Kidney (tissue), 14 donors: Measurements from ENCODE around the gene CNOT11. TPM values are rescaled to one million over a fixed set of nuclear protein-coding genes. Genes with fewer than 3 reads are reported as not detected.

ENCODE experiments used
- DNase-seq, 5 donors: peaks; one replicate each; pipeline ENCODE4 v3.0.0-alpha.2; 2013 to 2020
- FAIRE-seq: peaks from 2 replicates; lab custom pipeline; 2012; peaks lifted over from hg19 to GRCh38; lab: Jason Lieb, UNC
- H3K27ac ChIP-seq, 2 donors: one replicate each; pipeline ENCODE4 v1.7.0; 2013; ENCODE audit warnings: low read depth in 2 of 2, low read length in 2 of 2, inconsistent platforms in 1 of 2
- H3K27me3 ChIP-seq: one replicate; pipeline ENCODE4 v1.7.1; 2013; ENCODE audit warnings: low read length, inconsistent platforms; ENCODE audit not compliant: control insufficient read depth, insufficient read depth
- H3K36me3 ChIP-seq, 3 donors: one replicate each; pipeline versions ENCODE4 v1.7.0 to v1.7.1; 2013; ENCODE audit warnings: low read length in 3 of 3, control low read depth in 1 of 3, inconsistent platforms in 1 of 3; ENCODE audit not compliant: insufficient read depth in 3 of 3, control insufficient read depth in 2 of 3
- H3K4me1 ChIP-seq, 3 donors: one replicate each; pipeline versions ENCODE4 v1.7.0 to v1.7.1; 2013; ENCODE audit warnings: low read length in 3 of 3, inconsistent platforms in 1 of 3, low read depth in 1 of 3; ENCODE audit not compliant: control insufficient read depth in 2 of 3, insufficient read depth in 2 of 3
- H3K4me3 ChIP-seq, 3 donors: one replicate each; pipeline versions ENCODE4 v1.7.0 to v1.8.1; 2013; ENCODE audit warnings: low read length in 3 of 3, control low read depth in 1 of 3, inconsistent platforms in 1 of 3
- H3K9ac ChIP-seq, 3 donors: one replicate each; pipeline versions ENCODE4 v1.7.0 to v1.7.1; 2013; ENCODE audit warnings: low read length in 3 of 3, control low read depth in 1 of 3, inconsistent platforms in 1 of 3
- H3K9me3 ChIP-seq, 3 donors: one replicate each; pipeline versions ENCODE4 v1.7.0 to v1.7.1; 2013; ENCODE audit warnings: low read length in 3 of 3, control low read depth in 1 of 3, inconsistent platforms in 1 of 3; ENCODE audit not compliant: control insufficient read depth in 2 of 3, insufficient read depth in 1 of 3
- CTCF ChIP-seq: IDR thresholded peaks from 3 replicates; pipeline ENCODE4 v1.5.1; 2012; ENCODE audit warnings: mild to moderate bottlenecking, moderate library complexity, borderline replicate concordance; ENCODE audit not compliant: insufficient read depth; ENCODE audit errors: extremely low read depth
- intact Hi-C: fragments of 100-400 bp; cut with DNase I; formaldehyde crosslinking; loops from one replicate; pipeline ENCODE4 v1.11.1; 2022
- polyA plus RNA-seq: library from polyadenylated mRNA; stranded (reverse); fragments of 350-450 nt; fragmentation: Illumina TruSeq; extraction: RNeasy Lipid Tissue Mini Kit (QIAGEN cat#74804); gene quantifications from one replicate; pipeline ENCODE4 v1.2.3, GENCODE V29; 2014; ENCODE audit warnings: low read depth, low replicate concordance; ENCODE audit not compliant: insufficient read depth
- total RNA-seq: library from RNA; stranded (reverse); fragmentation: NEBNext Ultra II Directional; extraction: Animal tissue kit (Norgen Biotek cat#: 25700); gene quantifications from one replicate; pipeline ENCODE4 v1.2.1, GENCODE V29; 2021
- donor health status: control.
- donor health status: control.
- donor health status: control.
- donor health status: control.
- donor health status: control.
- donor health status: DM: yes; HTN: yes; CAD: no.
- donor health status: Normal renal cell carcinoma (clear cell type).

Gene CNOT11
- total and polyA plus RNA-seq, 2 donors from 2014 or later = 28.4 to 45.7 TPM

DNA sequence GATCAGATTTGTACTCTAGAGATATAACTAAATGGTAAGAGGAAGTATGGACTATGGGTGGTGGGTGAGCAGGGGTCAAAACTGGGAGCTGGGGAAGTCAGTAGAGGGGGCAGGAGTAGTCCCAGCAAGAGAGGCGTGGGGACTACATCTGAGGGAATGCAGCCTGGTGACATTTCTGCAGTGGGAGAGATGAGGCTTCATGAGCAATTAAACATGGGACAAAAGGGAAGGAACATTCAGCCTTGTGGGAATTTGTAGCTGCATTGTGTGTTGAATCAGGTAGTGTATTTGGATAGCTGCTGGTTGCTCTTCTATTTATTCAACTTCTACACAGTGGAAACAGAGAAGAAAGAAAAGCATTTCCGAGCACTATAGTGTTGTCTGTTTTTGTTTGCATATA lies 3.6 kb downstream of the CNOT11 start:
- intact Hi-C loops = no loop called here
- H3K27me3 ChIP-seq = no peaks in the 10 kb centered on the region

GRCh38 chr2:101258804-101259203 lies 6.1 kb downstream of the CNOT11 start:
- Histone ChIP-seq H3K9ac (no peak overlapping the region), H3K27ac (no peak overlapping the region), H3K9me3 (no peaks in the 10 kb centered on the region), H3K27me3 (no peaks in the 10 kb centered on the region), H3K4me3 (no peak overlapping the region), H3K36me3 (peaks cover 0 to 22% (median 15%) of the 10 kb centered on the region in 3 donors), H3K4me1 (peaks cover 3 to 10% (median 7%) of the 10 kb centered on the region in 3 donors)
- DNase-seq (no peak), FAIRE-seq (no peak)
- no peak for TF ChIP-seq CTCF
- intact Hi-C loops = no loop called here

More for the DNA sequence above, 3.6 kb downstream of the CNOT11 start:
- Histone ChIP-seq H3K9ac (no peak overlapping the region), H3K27ac (no peak overlapping the region), H3K36me3 (peaks cover 0 to 13% (median 6%) of the 10 kb centered on the region in 3 donors), H3K4me3 (no peak overlapping the region), H3K9me3 (no peaks in the 10 kb centered on the region), H3K4me1 (peaks cover 4 to 13% (median 12%) of the 10 kb centered on the region in 3 donors)
- no peak for FAIRE-seq
- no peak for DNase-seq
- no peak for TF ChIP-seq CTCF

- intact Hi-C loops = no loop called here
- Histone ChIP-seq H3K27ac (no peak overlapping the region), H3K9me3 (no peaks in the 10 kb centered on the region), H3K4me1 (no peaks in the 10 kb centered on the region), H3K9ac (no peak overlapping the region), H3K4me3 (no peak overlapping the region), H3K27me3 (no peaks in the 10 kb centered on the region), H3K36me3 (peaks cover 0 to 27% (median 26%) of the 10 kb centered on the region in 3 donors)
- no peak for TF ChIP-seq CTCF
- no peak for DNase-seq
- no peak for FAIRE-seq
Observed at GRCh38 chr2:101262142-101262541, 9.5 kb downstream of the CNOT11 start.

DNA sequence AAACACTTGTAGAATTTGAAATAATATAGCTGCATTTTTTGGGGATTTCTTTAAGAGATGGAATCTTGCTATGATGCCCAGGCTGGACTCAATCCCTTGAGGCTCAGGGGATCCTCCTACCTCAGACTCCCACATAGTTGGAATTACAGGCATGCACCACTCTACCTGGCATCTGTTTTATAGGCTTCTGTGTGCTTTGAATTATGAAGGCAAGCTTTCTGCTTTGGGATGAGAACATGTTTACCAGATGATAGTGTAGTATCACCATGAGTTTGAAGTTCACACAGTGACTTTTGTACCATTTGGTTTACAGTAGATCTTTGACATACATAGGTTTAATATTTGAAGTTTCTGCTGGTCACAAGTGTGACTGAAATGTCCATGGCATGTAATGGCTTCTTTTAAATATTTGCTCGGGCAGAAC lies 10.7 kb downstream of the CNOT11 start:
- H3K4me3 ChIP-seq = no peak overlapping the region
- H3K9me3 ChIP-seq = no peaks in the 10 kb centered on the region
- no peak for TF ChIP-seq CTCF
- peaks cover 0 to 27% (median 26%) of the 10 kb centered on the region in 3 donors for H3K36me3 ChIP-seq
- FAIRE-seq (no peak), DNase-seq (no peak)
- H3K27me3 ChIP-seq = no peaks in the 10 kb centered on the region
- no peak overlapping the region for H3K27ac ChIP-seq
- intact Hi-C loops = no loop called here
- peaks cover 0 to 6% (median 0%) of the 10 kb centered on the region in 3 donors for H3K4me1 ChIP-seq
- no peak overlapping the region for H3K9ac ChIP-seq
